Left lung (tissue), 10 donors: ENCODE measurements around the gene NDUFAF8. TPM values are rescaled to one million over a fixed set of nuclear protein-coding genes. Genes with fewer than 3 reads are reported as not detected.
A peak's percentile ranks its signal among the peaks of the same experiment; 100 is the strongest.

Experiments
- ATAC-seq: fragments of 200-7000 bp; cut with Tn5 transposase; one replicate; pipeline ENCODE4 v1.9.1; 2020; ENCODE audit warnings: moderate library complexity
- DNase-seq, 4 donors: peaks; one replicate each; pipeline ENCODE4 v3.0.0-alpha.2; 2013 to 2020
- H3K27ac ChIP-seq, 2 donors: fragments of 200-600 bp; sonication (generic) in 1 of 2; one replicate each; pipeline versions ENCODE4 v1.5.0 to v1.8.0; 2020 to 2021
- H3K27me3 ChIP-seq, 2 donors: fragments of 200-600 bp; sonication (generic) in 1 of 2; one replicate each; pipeline versions ENCODE4 v1.5.0 to v1.8.0; 2020 to 2021
- H3K36me3 ChIP-seq, 2 donors: fragments of 200-600 bp; sonication (generic) in 1 of 2; one replicate each; pipeline versions ENCODE4 v1.5.0 to v1.8.0; 2020 to 2021
- H3K4me1 ChIP-seq, 2 donors: fragments of 200-600 bp; one replicate each; pipeline ENCODE4 v1.8.0; 2021
- H3K4me3 ChIP-seq, 2 donors: fragments of 200-600 bp; sonication (generic) in 1 of 2; one replicate each; pipeline versions ENCODE4 v1.5.0 to v1.8.0; 2020 to 2021; ENCODE audit warnings: mild to moderate bottlenecking in 1 of 2
- H3K9me3 ChIP-seq, 2 donors: fragments of 200-600 bp; sonication (generic) in 1 of 2; one replicate each; pipeline versions ENCODE4 v1.5.0 to v1.8.0; 2020 to 2021
- CTCF ChIP-seq, 2 donors: fragments of 200-600 bp; sonication (generic) in 1 of 2; IDR thresholded peaks; one replicate each; pipeline versions ENCODE4 v1.5.0 to v1.8.0; 2021; ENCODE audit warnings: antibody characterized with exemption in 2 of 2
- intact Hi-C, 2 donors: fragments of 100-400 bp; cut with DNase I; formaldehyde crosslinking; loops; one replicate each; pipeline versions ENCODE4 v1.11.2 to v1.14.2; 2022
- polyA plus RNA-seq, 6 donors: library from polyadenylated mRNA; unstranded; fragments of 120-200 nt; gene quantifications; one replicate each; pipeline ENCODE4 v1.2.1, GENCODE V29; 2013; ENCODE audit not compliant: insufficient read length in 6 of 6
- total RNA-seq, 2 donors: library from RNA; stranded (reverse); fragmentation: NEBNext Ultra II Directional; extraction: Animal tissue kit (Norgen Biotek cat#: 25700); gene quantifications; one replicate each; pipeline ENCODE4 v1.2.1, GENCODE V29; 2021
- donor health status: DM: no; HTN: yes; CAD: no.
- donor health status: DM: no; HTN: no; CAD: no.

The NDUFAF8 gene
- total and polyA plus RNA-seq, 8 donors: 27.5 to 48.0 (median 39.1) TPM

- intact Hi-C loops: no loop called here
- no peak for TF ChIP-seq CTCF (IDR thresholded peaks at IDR 0.05)
- H3K4me3 ChIP-seq: no peak overlapping the region
- DNase-seq (no peak), ATAC-seq (no peak)
- no peaks in the 10 kb centered on the region for H3K27me3 ChIP-seq
- peaks cover 0 to 16% of the 10 kb centered on the region in 2 donors for H3K36me3 ChIP-seq
- no peaks in the 10 kb centered on the region for H3K4me1 ChIP-seq
- H3K27ac ChIP-seq: no peak overlapping the region
- no peaks in the 10 kb centered on the region for H3K9me3 ChIP-seq
Observed at GRCh38 chr17:81206657-81207056, 32.5 kb upstream of the NDUFAF8 start.

GRCh38 chr17:81207610-81208581 lies 31.2 kb upstream of the NDUFAF8 start:
- ATAC-seq (no peak), DNase-seq (no peak)
- intact Hi-C loops: no loop called here
- peaks cover 0 to 16% of the 10 kb centered on the region in 2 donors for H3K36me3 ChIP-seq
- H3K9me3 ChIP-seq: no peaks in the 10 kb centered on the region
- no peaks in the 10 kb centered on the region for H3K4me1 ChIP-seq
- no peaks in the 10 kb centered on the region for H3K27me3 ChIP-seq
- H3K27ac ChIP-seq: no peak overlapping the region
- H3K4me3 ChIP-seq: no peak overlapping the region
- no peak for TF ChIP-seq CTCF (IDR thresholded peaks at IDR 0.05)

GRCh38 chr17:81208651-81209050 lies 30.5 kb upstream of the NDUFAF8 start:
- Histone ChIP-seq H3K27ac (no peak overlapping the region), H3K4me3 (no peak overlapping the region), H3K27me3 (no peaks in the 10 kb centered on the region), H3K9me3 (no peaks in the 10 kb centered on the region), H3K4me1 (no peaks in the 10 kb centered on the region), H3K36me3 (peaks cover 0 to 8% of the 10 kb centered on the region in 2 donors)
- intact Hi-C loops: no loop called here
- peak in 1 of 4 donors; percentile 73 for DNase-seq
- no peak for ATAC-seq
- no peak for TF ChIP-seq CTCF (IDR thresholded peaks at IDR 0.05)

GRCh38 chr17:81209141-81209540 lies 30.0 kb upstream of the NDUFAF8 start:
- ATAC-seq (no peak), DNase-seq (peak in 1 of 4 donors; percentile 55)
- H3K9me3 ChIP-seq: no peaks in the 10 kb centered on the region
- no peaks in the 10 kb centered on the region for H3K4me1 ChIP-seq
- H3K27ac ChIP-seq: no peak overlapping the region
- H3K27me3 ChIP-seq: no peaks in the 10 kb centered on the region
- intact Hi-C loops: no loop called here
- no peak overlapping the region for H3K4me3 ChIP-seq
- peaks cover 0 to 8% of the 10 kb centered on the region in 2 donors for H3K36me3 ChIP-seq
- TF ChIP-seq CTCF (IDR thresholded peaks at IDR 0.05): no peak

GRCh38 chr17:81210466-81210865 lies 28.7 kb upstream of the NDUFAF8 start:
- DNase-seq (peak in 1 of 4 donors; percentile 12), ATAC-seq (no peak)
- no peaks in the 10 kb centered on the region for H3K27me3 ChIP-seq
- H3K4me1 ChIP-seq: no peaks in the 10 kb centered on the region
- H3K36me3 ChIP-seq: peaks cover 0 to 8% of the 10 kb centered on the region in 2 donors
- H3K27ac ChIP-seq: no peak overlapping the region
- no peak overlapping the region for H3K4me3 ChIP-seq
- intact Hi-C loops: no loop called here
- no peak for TF ChIP-seq CTCF (IDR thresholded peaks at IDR 0.05)
- no peaks in the 10 kb centered on the region for H3K9me3 ChIP-seq
